ENCODE results near the gene TCF7L1.
"Not testable (repeated sequence)": the region's sequence is repeated elsewhere in the genome, so short reads cannot be mapped to it uniquely, and the experiment has no call there.

The TCF7L1 gene
- long read RNA-seq, donor 1, partial matches to known transcripts = 15 of 17 reads
- long read RNA-seq, donor 1, other reads (novel, unspliced or antisense) = 0 of 17 reads
- long read RNA-seq, donor 2, partial matches to known transcripts = 0 of 2 reads
- long read RNA-seq, donor 2, other reads (novel, unspliced or antisense) = 0 of 2 reads
- long read RNA-seq, donor 3, partial matches to known transcripts = 0 of 2 reads
- long read RNA-seq, donor 3, other reads (novel, unspliced or antisense) = 0 of 2 reads
- long read RNA-seq, donor 4, transcript TCF7L1-201 (12 exons, 2,968 nt) = major isoform, 9 of 87 reads
- long read RNA-seq, donor 4, partial matches to known transcripts = 72 of 87 reads
- long read RNA-seq, donor 4, other reads (novel, unspliced or antisense) = 6 of 87 reads
- long read RNA-seq, donor 5, transcript TCF7L1-201 (12 exons, 2,968 nt) = major isoform, 6 of 15 reads
- long read RNA-seq, donor 5, partial matches to known transcripts = 9 of 15 reads
- long read RNA-seq, donor 5, other reads (novel, unspliced or antisense) = 0 of 15 reads
- long read RNA-seq, donor 6, partial matches to known transcripts = 34 of 37 reads
- long read RNA-seq, donor 6, other reads (novel, unspliced or antisense) = 0 of 37 reads
- long read RNA-seq, donor 7, transcript TCF7L1-201 (12 exons, 2,968 nt) = major isoform, 6 of 56 reads
- long read RNA-seq, donor 7, partial matches to known transcripts = 50 of 56 reads
- long read RNA-seq, donor 7, other reads (novel, unspliced or antisense) = 0 of 56 reads
- long read RNA-seq, donor 8, transcript TCF7L1-201 (12 exons, 2,968 nt) = major isoform, 7 of 7 reads
- long read RNA-seq, donor 8, partial matches to known transcripts = 0 of 7 reads
- long read RNA-seq, donor 8, other reads (novel, unspliced or antisense) = 0 of 7 reads

GRCh38 chr2:85132834-85133637 is at the start of gene TCF7L1:
Gene TCF7L1, plus strand, starts transcription at chr2:85133392. Its CDS starts 293 bp downstream, at chr2:85133685.
- DNase-seq = peak; percentile 88

GRCh38 chr2:85085563-85085962 is 47.6 kb upstream of the TCF7L1 start:
- no peak for DNase-seq

- no peak for DNase-seq
Measured at GRCh38 chr2:85087541-85087940, 45.7 kb upstream of the TCF7L1 start.

- no peak for DNase-seq
Measured at GRCh38 chr2:85088921-85089320, 44.3 kb upstream of the TCF7L1 start.

- DNase-seq = no peak
Measured at GRCh38 chr2:85089585-85089984, 43.6 kb upstream of the TCF7L1 start.

GRCh38 chr2:85091838-85092237 is 41.4 kb upstream of the TCF7L1 start:
- DNase-seq = no peak

GRCh38 chr2:85095094-85095493 is 38.1 kb upstream of the TCF7L1 start:
- DNase-seq = no peak

GRCh38 chr2:85096616-85097015 is 36.6 kb upstream of the TCF7L1 start:
- no peak for DNase-seq

GRCh38 chr2:85104228-85104627 is 29.0 kb upstream of the TCF7L1 start:
- no peak for DNase-seq

GRCh38 chr2:85106489-85107180 is 26.6 kb upstream of the TCF7L1 start:
- DNase-seq = no peak

GRCh38 chr2:85110991-85111560 is 22.1 kb upstream of the TCF7L1 start:
- no peak for DNase-seq

GRCh38 chr2:85111819-85112281 is 21.3 kb upstream of the TCF7L1 start:
- no peak for DNase-seq

- DNase-seq = no peak
Measured at GRCh38 chr2:85112906-85113625, 20.1 kb upstream of the TCF7L1 start.

- no peak for DNase-seq
Measured at GRCh38 chr2:85114586-85115330, 18.4 kb upstream of the TCF7L1 start.

- DNase-seq = no peak
Measured at GRCh38 chr2:85116207-85116606, 17.0 kb upstream of the TCF7L1 start.

GRCh38 chr2:85119900-85120299 is 13.3 kb upstream of the TCF7L1 start:
- DNase-seq = no peak

- DNase-seq = no peak
Measured at GRCh38 chr2:85120363-85120762, 12.8 kb upstream of the TCF7L1 start.

GRCh38 chr2:85126462-85126861 is 6.7 kb upstream of the TCF7L1 start:
- not testable (repeated sequence) for DNase-seq

- DNase-seq = no peak
Measured at GRCh38 chr2:85129861-85130260, 3.3 kb upstream of the TCF7L1 start.

- no peak for DNase-seq
Measured at GRCh38 chr2:85130407-85130806, 2.8 kb upstream of the TCF7L1 start.

Data from right kidney (tissue), 9 donors.